Measurements from ENCODE around the gene NFIX. TPM values are rescaled to one million over a fixed set of nuclear protein-coding genes. Genes with fewer than 3 reads are reported as not detected.
A peak's percentile ranks its signal among the peaks of the same experiment; 100 is the strongest.

Gene NFIX
- total and polyA plus RNA-seq, 9 of the 15 experiments (the other 6 are each of a cell fraction or from before 2014, with no cell fraction given), result 0.28 to 26.8 (median 5.4) TPM

DNA sequence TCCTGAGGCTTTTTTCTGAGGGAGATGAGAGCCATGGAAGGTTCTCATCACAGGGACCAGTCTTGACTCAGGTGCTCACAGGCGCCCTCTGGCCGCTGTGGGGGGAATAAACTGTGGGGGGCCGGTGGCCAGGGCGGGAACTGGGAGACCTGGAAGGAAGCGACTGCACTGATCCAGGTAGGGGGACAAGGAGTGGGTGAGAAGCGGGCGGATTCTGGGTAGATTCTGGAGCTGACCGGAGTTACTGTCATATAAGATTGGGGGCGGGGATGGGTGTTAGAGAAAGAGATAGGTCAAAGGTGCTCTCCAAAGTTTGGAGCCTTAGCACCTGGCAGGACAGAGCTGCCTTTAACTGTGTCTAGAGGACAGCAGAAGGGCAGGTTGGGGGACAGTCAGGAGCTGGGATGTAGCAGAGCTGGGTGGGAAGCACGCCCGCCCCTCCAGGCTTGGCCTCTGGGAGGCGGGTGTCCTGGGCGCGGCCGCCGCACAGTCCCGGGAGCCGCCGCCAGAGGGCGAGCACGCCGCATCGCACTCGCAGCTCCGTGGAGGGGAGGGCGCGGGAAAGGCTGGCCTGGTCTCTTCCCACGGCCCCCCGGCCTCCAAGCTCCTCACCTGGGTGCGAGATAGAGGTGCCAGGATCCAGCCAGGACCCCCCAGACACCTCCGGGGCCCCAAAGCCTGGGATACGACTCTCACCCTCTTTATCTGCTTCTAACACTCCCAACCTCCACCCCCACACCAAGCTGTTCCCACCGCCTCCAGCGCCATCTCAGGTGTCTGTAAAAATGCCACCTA, 30.1 kb upstream of the NFIX start (continued):
- TF ChIP-seq, protein P1, sequence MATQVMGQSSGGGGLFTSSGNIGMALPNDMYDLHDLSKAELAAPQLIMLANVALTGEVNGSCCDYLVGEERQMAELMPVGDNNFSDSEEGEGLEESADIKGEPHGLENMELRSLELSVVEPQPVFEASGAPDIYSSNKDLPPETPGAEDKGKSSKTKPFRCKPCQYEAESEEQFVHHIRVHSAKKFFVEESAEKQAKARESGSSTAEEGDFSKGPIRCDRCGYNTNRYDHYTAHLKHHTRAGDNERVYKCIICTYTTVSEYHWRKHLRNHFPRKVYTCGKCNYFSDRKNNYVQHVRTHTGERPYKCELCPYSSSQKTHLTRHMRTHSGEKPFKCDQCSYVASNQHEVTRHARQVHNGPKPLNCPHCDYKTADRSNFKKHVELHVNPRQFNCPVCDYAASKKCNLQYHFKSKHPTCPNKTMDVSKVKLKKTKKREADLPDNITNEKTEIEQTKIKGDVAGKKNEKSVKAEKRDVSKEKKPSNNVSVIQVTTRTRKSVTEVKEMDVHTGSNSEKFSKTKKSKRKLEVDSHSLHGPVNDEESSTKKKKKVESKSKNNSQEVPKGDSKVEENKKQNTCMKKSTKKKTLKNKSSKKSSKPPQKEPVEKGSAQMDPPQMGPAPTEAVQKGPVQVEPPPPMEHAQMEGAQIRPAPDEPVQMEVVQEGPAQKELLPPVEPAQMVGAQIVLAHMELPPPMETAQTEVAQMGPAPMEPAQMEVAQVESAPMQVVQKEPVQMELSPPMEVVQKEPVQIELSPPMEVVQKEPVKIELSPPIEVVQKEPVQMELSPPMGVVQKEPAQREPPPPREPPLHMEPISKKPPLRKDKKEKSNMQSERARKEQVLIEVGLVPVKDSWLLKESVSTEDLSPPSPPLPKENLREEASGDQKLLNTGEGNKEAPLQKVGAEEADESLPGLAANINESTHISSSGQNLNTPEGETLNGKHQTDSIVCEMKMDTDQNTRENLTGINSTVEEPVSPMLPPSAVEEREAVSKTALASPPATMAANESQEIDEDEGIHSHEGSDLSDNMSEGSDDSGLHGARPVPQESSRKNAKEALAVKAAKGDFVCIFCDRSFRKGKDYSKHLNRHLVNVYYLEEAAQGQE (IDR thresholded peaks at IDR 0.05; ENCODE audit: borderline replicate concordance), result peak; percentile 55; the same call in 1 of the 2 replicates
- TF ChIP-seq, protein P1 (CRISPR knock-in tag; IDR thresholded peaks at IDR 0.05; ENCODE audit: low read depth), result no peak
- TF ChIP-seq, protein P2, sequence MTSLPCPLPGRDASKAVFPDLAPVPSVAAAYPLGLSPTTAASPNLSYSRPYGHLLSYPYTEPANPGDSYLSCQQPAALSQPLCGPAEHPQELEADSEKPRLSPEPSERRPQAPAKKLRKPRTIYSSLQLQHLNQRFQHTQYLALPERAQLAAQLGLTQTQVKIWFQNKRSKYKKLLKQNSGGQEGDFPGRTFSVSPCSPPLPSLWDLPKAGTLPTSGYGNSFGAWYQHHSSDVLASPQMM (CRISPR knock-in tag; IDR thresholded peaks at IDR 0.05), result no peak
- TF ChIP-seq GATA2 (CRISPR knock-in tag; IDR thresholded peaks at IDR 0.05) (peak; percentile 30; the same call in 1 of the 2 replicates), TOE1 (IDR thresholded peaks at IDR 0.05; ENCODE audit: borderline replicate concordance) (peak; percentile 77; the same call in 1 of the 2 replicates), TOE1 (CRISPR knock-in tag; IDR thresholded peaks at IDR 0.05; ENCODE audit: borderline replicate concordance, low read depth) (no peak), CBX3 (IDR thresholded peaks at IDR 0.05; ENCODE audit: borderline replicate concordance in 1 of 2, low read length in 2 of 2) (no peak), SNRNP70 (optimal IDR thresholded peaks at IDR 0.05; ENCODE audit: low read depth, low read length) (no peak), ZNF124 (CRISPR knock-in tag; IDR thresholded peaks at IDR 0.05) (no peak), MBD2 (IDR thresholded peaks at IDR 0.05; ENCODE audit: borderline replicate concordance, low read depth) (no peak), PRPF4 (IDR thresholded peaks at IDR 0.05; ENCODE audit: insufficient read depth, low read depth, low read length, poor library complexity, severe bottlenecking) (peak; percentile 49), CCNT2 (IDR thresholded peaks at IDR 0.05; ENCODE audit: borderline replicate concordance, extremely low read depth, insufficient read length, low read depth, low read length) (peak; percentile 63), NFRKB (IDR thresholded peaks at IDR 0.05; ENCODE audit: low read depth) (peak; percentile 61; the same call in 1 of the 2 replicates), BCOR (IDR thresholded peaks at IDR 0.05) (peak; percentile 69), PHB2 (IDR thresholded peaks at IDR 0.05; ENCODE audit: low read depth) (no peak; the same call in 1 of the 2 replicates)
- TF ChIP-seq, protein P3, sequence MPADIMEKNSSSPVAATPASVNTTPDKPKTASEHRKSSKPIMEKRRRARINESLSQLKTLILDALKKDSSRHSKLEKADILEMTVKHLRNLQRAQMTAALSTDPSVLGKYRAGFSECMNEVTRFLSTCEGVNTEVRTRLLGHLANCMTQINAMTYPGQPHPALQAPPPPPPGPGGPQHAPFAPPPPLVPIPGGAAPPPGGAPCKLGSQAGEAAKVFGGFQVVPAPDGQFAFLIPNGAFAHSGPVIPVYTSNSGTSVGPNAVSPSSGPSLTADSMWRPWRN (IDR thresholded peaks at IDR 0.05; ENCODE audit: low read depth), result no peak
- TF ChIP-seq, protein P4, sequence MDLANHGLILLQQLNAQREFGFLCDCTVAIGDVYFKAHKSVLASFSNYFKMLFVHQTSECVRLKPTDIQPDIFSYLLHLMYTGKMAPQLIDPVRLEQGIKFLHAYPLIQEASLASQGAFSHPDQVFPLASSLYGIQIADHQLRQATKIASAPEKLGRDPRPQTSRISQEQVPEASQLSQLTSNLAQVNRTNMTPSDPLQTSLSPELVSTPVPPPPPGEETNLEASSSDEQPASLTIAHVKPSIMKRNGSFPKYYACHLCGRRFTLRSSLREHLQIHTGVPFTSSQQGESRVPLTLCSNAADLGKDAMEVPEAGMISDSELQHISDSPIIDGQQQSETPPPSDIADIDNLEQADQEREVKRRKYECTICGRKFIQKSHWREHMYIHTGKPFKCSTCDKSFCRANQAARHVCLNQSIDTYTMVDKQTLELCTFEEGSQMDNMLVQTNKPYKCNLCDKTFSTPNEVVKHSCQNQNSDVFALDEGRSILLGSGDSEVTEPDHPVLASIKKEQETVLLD (IDR thresholded peaks at IDR 0.05), result 0 out of 2 replicates have a peak, but pooled peaks have one; percentile 17
